ENCODE results near the gene SDR9C7.
"Not testable (repeated sequence)": the region's sequence is repeated elsewhere in the genome, so short reads cannot be mapped to it uniquely, and the experiment has no call there.

Gene SDR9C7

DNA sequence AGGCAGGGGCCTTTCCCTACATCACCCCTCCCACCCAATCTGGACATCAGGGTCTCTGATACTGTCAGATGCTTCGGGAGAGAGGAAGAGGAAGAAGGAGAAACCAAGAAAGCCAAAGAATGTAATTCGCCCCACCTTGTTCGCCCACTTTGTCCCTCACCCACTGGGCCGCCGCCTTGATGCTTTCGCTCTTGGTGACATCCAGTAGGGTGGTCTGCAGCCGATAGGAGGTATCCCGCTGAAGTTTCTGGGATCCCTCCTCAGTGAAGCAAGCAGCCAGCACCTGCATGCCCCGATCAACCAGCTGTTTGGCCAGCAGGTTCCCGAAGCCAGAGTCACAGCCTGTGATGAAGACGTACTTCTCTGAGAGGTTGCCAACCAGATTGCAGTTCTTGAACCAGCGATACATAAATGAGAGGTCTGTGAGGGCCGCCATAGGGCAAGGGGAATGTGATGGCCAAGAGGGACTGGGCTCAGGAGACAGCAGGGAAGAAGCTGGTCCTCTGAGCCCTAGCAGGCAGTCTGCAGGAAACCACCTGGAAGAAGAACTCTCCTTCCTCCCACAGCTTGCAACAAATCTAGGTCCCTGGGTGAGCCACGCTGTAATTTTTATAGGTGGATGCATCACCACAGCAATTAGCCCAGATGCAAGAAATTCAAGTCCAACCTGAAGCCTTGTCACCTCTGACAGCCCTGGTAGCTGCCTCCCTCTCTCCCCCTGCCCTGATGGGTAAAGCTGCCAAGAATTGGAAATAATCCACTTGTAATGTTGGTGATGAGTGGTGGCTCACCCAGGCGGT lies at the start of gene SDR9C7:
Gene SDR9C7, minus strand, starts transcription at position 583 of the 800 bp plus-strand sequence. Its CDS starts 147 bp downstream, at position 436.
- DNase-seq (ENCODE audit: low read depth), result no peak
- TF ChIP-seq, protein P1, sequence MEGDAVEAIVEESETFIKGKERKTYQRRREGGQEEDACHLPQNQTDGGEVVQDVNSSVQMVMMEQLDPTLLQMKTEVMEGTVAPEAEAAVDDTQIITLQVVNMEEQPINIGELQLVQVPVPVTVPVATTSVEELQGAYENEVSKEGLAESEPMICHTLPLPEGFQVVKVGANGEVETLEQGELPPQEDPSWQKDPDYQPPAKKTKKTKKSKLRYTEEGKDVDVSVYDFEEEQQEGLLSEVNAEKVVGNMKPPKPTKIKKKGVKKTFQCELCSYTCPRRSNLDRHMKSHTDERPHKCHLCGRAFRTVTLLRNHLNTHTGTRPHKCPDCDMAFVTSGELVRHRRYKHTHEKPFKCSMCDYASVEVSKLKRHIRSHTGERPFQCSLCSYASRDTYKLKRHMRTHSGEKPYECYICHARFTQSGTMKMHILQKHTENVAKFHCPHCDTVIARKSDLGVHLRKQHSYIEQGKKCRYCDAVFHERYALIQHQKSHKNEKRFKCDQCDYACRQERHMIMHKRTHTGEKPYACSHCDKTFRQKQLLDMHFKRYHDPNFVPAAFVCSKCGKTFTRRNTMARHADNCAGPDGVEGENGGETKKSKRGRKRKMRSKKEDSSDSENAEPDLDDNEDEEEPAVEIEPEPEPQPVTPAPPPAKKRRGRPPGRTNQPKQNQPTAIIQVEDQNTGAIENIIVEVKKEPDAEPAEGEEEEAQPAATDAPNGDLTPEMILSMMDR (conservative IDR thresholded peaks at IDR 0.05; ENCODE audit: control insufficient read depth, insufficient read depth, low read depth, low read length), result no peak

DNA sequence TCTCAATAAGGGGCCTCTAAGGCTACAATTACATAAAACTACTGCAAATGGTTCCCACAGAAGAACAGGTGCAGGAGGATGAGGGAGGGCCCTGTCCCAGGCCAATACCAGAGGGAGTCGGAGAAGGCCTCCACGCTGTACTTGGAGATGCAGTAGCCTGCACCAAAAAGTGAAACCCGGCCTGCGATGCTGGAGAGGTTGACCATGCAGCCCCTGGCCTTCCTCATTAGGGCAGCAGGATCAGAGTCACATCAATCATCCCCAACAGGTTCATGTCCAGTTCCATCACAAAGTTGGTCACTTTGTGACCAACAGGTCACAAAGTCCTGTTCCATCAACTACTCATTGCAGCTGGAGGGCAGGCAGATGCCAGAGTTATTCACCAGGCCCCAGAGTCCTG lies 49.2 kb upstream of the SDR9C7 start:
- no peak for DNase-seq (ENCODE audit: low read depth)
- H3K4me3 ChIP-seq (ENCODE audit: control insufficient read depth, low read depth, low read length), result no peak overlapping the region
- TF ChIP-seq, protein P1 (conservative IDR thresholded peaks at IDR 0.05; ENCODE audit: control insufficient read depth, insufficient read depth, low read depth, low read length), result no peak

More for the DNA sequence above, at the start of gene SDR9C7:
- H3K4me3 ChIP-seq (ENCODE audit: control insufficient read depth, low read depth, low read length), result no peak within 1 kb of the TSS

DNA sequence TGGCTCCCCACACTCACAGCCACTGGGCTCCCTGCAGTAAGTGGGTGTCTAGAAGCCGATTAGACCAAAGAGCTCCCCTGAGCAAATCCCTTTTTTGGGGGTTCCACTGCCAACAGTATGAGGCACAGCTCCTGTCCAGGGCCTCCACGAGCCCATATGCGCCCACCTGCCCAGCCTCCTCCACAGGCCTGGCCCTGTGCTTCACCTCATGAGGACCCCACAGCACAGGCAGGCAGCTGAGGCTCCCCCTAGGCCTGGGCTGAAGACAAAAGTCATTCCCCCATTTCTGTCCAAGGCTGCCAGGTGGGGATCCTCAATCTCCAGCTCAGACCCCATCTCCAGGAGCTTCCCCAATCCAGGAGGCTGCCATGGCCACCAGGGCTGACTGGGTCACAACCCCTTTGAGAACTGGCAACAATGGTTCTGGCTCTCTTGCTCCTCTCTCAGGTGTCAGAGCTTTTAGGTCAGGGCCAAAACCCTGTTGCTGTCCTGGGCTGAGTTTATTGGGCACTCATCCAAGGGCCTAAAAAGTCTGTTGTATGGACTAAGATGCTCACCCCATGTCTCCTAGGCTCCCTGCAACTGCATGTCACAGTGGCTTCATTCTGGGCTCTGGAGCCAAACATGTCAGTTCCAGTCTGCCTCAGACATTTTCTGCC lies 48.5 kb upstream of the SDR9C7 start:
- DNase-seq (ENCODE audit: low read depth); H3K4me3 ChIP-seq (ENCODE audit: control insufficient read depth, low read depth, low read length): not testable (repeated sequence)

DNA sequence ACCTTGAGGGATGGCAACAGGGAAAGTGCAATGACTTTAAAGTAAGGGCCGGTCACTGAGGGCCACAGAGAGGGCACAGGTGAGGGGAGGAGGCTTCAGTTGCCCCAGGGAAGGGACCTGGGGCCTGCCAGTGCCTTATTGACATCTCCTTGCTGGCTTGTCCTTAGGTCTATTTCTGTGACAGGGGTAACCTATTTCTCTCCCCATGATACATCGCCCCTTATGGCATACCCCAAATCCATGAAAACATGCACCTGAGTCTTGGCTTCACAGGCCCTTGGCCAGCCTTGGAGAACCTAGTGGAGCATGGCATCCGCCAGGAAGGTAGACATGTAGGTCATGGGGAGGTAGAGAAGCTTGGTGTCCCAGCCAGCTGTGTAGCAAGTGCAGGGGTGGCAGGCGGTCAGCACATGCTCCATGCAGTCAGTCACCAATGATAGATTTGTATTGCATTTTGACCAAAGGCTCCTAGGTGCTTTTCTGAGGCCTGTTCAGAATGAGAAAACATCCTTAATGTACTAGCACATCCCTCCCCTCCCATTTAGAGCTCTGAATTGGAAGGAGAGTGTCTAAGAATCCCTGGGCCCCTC lies 46.8 kb upstream of the SDR9C7 start:
- H3K4me3 ChIP-seq (ENCODE audit: control insufficient read depth, low read depth, low read length), result no peak overlapping the region
- TF ChIP-seq, protein P1 (conservative IDR thresholded peaks at IDR 0.05; ENCODE audit: control insufficient read depth, insufficient read depth, low read depth, low read length), result no peak
- no peak for DNase-seq (ENCODE audit: low read depth)

DNA sequence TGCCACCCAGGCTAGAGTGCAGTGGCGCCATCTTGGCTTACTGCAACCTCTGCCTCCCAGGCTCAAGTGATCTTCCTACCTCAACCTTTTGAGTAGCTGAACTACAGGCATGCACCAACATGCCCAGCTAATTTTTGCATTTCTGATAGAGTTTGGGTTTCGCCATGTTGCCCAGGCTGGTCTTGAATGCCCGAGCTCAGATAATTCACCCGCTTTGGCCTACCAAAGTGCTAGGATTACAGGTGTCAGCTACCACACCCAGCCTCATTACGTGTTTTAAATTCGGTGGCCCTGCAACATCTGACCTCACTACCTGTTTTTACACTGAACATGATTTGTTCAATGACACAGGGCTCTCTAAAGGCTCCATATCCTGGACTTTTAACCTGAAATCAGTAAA lies 46.1 kb upstream of the SDR9C7 start:
- no peak for DNase-seq (ENCODE audit: low read depth)
- TF ChIP-seq, protein P1 (conservative IDR thresholded peaks at IDR 0.05; ENCODE audit: control insufficient read depth, insufficient read depth, low read depth, low read length), result no peak
- no peak overlapping the region for H3K4me3 ChIP-seq (ENCODE audit: control insufficient read depth, low read depth, low read length)

DNA sequence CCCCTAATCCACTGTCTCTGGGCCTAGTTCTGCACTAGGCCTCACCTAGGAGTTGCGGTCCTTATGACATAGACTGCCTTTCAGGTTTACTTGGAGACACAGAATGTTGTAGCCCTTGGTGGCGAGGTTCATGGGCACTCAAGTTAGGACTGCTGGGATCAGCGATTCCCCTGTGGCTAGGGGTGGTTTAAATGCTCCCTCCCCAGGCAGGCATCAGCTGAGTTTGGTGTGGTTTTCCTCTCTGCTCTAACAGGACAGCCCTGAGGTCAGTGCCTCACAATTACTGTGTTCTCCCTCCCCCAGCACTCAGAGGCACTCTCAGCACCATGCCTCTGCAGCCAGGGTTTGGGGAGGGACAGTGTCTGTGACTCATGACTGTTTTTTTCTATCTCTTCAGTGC lies 45.4 kb upstream of the SDR9C7 start:
- H3K4me3 ChIP-seq (ENCODE audit: control insufficient read depth, low read depth, low read length), result no peak overlapping the region
- no peak for DNase-seq (ENCODE audit: low read depth)
- TF ChIP-seq, protein P1 (conservative IDR thresholded peaks at IDR 0.05; ENCODE audit: control insufficient read depth, insufficient read depth, low read depth, low read length), result no peak

Measured in fibroblast of mammary gland (primary cell).